Stimulated activated CD4-positive, alpha-beta T cell treated with anti-CD3 and anti-CD28 coated beads, Interleukin-4, amount 100 ng/mL, for 1 hour (primary cell): Measurements from ENCODE around the gene ADPGK.
"Not testable (repeated sequence)": the region's sequence is repeated elsewhere in the genome, so short reads cannot be mapped to it uniquely, and the experiment has no call there.

ENCODE experiments used
- DNase-seq: peaks from one replicate; pipeline ENCODE4 v3.0.0-alpha.2; 2020

The ADPGK gene

DNA sequence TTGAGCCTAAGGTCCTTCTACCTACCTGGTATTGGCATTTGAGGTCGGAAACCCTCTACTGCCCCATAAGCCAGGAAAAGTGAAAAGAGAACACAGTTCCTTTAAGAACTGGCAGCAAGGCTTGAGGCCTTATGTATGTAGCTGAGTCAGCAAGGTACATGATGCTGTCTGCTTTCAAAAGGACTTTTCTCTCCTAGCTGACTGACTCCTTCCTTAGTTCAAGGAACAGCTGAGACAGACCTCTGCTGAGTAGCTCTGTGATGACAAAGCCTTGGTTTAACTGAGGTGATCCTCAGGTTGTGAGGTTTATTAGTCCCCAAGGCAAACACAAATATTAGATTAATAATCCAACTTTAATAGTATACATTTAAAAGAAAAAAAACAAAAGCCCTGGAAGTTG, 45.8 kb downstream of the ADPGK start:
- DNase-seq = no peak

DNA sequence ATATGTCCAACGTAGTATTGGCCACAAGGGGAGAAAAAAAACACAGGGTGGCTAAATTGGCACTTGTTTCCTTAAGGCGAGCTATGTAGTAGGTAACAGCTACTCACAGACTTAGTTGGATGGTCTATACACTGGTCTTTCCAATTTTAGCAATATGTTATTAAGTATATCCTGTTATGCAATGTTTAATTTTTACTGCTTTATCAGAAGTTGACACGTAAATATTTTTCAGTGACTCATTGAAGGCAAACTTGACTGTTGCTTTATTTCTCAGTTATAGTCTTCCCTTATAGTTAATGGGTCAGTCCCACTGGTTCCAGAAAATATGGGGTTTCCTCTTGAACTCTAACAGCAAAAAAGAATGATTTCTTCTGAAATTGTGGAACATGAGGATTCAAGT, 46.5 kb downstream of the ADPGK start:
- DNase-seq = no peak

DNA sequence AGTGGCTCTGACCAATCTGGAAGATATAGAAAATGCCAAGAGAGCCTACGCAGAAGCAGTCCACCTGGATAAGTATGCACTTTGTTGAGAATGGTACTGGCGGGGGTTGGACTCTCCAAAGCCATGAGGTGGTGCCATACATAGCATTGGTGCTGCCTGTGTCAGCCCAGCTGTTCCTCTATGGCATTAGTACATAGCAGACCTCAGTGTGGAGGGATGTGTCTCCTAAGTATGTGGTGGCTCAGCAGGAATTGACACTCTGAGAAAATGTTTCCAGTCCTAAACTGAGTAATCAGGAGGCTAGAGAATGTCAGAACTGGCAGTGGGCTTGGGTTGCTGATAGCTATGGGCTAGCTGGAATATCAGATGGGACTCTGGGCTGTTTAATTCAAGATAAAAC, 48.4 kb downstream of the ADPGK start:
- DNase-seq = no peak

DNA sequence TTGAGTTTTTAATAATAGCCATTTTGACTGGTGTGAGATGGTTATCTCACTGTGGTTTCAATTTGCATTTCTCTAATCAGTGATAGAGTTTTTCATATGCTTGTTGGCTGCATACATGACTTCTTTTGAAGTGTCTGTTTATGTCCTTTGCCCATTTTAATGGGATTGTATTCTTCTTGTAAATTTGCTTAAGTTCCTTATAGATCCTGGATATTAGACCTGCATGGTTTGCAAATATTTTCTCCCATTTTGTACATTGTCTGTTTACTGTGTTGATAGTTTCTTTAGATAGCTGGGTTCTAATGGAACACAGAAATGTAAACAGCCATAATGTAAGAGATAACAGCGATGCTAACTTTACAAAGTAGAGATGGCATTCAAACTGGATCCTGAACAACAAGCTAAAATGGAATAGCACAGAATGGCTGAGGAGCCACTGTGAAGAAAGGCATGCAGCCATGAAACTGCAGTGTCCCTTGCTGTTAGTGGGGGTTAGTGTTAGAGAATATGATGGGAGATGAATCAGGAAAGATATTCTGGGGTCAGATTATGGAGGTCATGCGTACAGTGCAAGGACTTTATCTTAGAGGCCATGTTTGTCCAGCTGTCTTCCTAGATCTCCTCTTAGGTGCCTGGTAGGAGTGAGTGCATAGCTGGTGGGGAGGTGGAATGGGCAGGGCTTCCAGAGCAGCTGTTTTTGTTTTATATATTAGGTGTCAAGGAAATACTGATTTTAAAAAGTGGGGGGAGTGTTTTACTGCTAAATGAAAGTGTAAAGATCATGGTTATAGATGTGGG, 49.4 kb downstream of the ADPGK start:
- no peak for DNase-seq

DNA sequence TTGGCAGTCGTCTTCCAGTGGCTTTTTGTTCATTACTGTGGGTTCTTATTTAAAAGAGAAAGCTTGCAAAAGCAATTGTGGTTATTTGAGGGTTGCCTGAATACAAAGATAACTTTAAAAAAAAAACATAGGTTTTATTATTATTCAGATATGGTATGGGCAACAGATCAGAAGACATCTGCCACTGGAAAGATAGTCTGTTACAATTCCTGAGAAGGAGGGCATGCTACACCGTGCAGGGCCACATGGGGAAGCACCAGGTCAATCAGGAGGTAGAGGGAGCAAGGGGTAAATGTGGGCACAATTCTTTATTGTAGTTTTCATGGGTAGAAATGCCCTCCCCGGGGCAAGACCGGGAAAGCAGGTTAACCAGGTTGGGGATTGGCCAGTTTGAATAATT, 51.0 kb downstream of the ADPGK start:
- DNase-seq = no peak

DNA sequence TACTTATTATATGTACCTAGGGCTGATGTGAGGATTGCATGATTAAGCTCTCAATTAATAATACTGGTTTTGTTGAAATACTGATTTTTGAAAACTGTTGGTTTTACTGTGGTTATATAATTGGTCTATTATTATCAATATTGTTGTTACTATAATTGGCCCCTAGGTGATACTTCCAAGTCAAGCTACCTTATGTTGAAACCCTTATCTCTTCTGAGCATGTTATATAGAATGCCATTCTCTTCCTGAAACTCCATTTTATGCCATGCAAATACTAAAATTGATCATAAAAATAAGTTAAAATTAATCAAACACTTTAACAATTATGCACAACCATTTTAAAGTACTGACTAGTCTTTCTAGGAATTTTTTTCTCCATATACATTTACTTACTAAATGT, 51.5 kb downstream of the ADPGK start:
- no peak for DNase-seq

DNA sequence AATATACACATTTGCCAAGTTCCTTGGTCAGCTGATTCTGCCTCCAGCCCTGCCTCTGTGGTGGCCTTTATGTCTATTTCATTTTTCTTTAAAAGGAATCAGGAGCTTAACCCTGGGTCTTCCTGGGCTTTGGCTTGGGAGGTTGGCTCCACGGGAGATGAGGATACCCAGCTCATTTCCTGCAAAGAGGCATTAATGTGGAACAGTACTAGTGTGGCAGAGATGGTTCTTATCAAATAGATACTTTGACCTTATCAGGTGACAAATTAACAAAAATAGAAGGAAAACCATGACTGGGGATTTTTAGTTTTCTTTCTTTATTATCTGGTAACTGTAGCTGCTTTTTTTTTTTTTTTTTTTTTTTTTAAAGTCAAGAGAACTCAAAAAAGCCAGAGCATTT, 54.7 kb downstream of the ADPGK start:
- no peak for DNase-seq

DNA sequence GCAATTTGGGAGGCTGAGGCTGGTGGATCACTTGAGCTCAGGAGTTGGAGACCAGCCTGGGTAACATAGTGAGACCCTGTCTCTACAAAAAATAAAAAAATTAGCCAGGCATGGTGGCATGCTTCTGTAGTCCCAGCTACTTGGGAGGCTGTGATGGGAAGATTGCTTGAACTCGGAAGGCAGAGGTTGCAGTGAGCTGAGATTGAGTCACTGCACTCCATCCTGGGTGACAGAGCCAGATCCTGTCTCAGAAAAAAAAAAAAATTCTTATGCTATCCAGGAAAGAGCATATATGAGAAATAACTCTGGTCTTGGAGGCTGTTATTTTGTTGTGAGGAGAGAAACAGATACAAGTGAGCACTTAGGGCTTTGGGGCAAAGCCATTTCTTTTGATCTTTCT, 55.3 kb downstream of the ADPGK start:
- DNase-seq = not testable (repeated sequence)

DNA sequence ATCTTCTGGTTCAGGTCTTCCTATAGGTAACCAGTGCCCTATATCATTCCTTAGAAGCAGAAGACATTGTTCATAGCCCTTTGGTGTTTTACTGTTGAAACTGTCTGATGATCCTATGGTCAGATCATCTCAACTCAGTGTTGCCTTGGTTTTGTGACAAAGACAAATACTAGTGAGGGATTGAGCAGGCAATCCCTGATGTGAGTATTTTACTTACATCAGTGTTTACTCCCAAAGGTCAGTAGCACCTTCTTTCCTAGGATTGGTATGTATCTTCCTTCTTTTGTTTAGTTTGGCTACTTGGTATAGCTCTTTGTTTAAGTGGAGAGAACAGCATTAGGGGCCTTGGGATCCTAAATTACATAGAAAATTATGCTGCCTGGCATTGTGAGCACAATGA, 56.4 kb downstream of the ADPGK start:
- no peak for DNase-seq

DNA sequence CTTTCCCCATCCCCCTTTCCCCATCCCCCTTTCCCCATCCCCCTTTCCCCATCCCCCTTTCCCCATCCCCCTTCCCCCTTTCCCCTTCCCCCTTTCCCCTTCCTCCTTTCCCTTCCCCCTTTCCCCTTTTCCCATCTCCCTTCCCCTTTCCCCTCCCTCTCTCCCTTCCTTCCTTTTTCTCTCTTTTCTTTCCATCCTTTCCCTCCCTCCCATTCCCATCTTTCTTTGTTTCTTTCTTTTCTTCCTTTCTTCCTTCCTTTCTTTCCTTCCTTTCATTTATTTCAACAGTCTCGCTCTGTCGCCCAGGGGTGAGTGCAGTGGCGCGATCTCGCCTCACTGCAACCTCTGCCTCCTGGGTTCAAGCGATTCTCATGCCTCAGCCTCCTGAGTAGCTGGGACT, 57.7 kb downstream of the ADPGK start:
- not testable (repeated sequence) for DNase-seq

DNA sequence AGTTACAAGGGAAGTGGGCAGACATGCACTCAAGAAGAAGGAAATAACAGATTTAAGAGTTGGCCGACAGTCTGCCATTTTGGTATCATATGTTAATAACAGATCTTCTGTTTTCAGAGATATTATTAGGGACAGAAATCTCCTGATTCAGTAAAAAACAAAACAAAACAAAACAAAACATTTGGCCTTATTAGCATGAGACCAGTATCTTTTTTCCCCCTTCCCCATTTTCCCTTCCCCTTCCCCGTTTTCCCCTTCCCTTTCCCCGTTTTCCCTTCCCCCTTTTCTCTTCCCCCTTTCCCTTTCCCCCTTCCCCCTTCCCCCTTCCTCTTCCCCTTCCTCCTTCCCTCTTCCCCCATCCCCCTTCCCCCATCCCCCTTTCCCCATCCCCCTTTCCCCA, 58.1 kb downstream of the ADPGK start:
- DNase-seq = no peak

DNA sequence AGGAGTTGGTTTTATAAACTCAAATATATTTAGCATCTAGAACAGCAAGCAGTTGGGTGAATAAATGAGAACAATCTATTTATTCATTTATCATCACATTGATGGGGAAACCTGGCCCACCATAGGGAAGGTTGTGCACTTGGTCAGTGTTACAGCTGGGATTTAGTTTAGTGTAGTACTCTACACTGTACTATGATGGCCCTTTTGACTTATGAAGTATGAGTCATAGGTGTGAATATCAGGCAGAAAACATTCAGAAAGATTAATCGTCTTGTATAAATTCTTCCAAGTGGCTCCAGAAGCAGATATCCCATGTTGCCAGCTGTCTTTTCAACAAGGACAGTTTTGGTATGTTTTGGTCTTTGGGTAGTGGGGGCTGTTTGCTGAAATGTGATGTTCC, 59.5 kb downstream of the ADPGK start:
- no peak for DNase-seq

DNA sequence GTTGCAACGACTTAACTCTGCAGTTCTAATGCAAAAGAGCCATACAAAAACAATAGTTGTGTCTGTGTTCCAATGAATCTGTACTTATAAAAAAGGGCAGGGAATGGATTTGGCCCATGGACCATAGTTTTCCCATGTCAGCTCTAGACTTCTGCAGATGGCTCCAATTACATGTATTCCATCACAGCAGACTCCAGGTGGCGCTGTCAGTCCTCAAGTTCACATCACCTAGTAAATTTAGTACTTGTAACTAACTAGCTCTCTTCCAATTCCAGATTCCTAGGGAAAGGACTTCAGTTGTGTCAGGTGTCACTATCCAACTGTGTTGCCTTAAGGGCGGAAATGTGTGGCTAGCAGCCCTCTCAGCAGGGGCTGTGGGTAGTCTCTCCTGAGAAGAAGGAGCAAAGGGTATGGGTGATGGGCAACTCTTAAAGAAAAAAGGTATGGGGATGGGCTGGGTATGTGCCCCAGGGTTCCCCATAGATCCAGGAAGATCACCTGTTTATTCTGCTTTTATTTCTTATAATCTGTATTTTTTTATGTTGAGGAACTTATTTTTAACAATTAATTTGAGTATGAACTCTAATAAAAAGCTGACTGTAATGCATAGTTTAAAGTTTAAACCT, 61.4 kb downstream of the ADPGK start:
- peak; percentile 72 for DNase-seq

DNA sequence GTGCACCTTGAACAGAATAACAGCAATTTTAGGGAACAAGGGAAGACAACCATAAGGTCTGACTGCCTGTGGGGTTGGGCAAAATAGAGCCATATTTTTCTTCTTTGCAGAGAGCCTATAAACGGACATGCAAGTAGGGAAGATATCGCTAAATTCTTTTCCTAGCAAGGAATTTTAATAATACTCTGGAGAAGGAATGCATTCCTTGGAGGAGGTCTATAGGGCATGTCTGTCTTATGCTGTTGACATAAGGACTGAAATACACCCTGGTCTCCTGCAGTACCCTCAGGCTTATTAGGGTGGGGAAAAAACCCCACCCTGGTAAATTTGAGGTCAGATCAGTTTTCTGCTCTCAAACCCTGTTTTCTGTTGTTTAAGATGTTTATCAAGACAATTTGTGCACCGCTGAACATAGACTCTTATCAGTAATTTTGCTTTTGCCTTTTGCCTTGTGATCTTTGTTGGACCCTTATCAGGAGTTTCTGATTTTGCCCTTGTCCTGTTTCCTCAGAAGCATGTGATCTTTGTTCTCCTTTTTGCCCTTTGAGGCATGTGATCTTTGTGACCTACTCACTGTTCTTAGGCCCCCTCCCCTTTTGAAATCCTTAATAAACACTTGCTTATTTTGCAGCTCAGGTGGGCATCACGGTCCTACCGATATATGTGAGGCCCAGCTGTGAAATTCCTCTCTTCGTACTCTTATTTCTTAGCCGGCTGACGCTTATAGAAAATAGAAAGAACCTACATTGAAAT, 74.8 kb downstream of the ADPGK start:
- DNase-seq = not testable (repeated sequence)

DNA sequence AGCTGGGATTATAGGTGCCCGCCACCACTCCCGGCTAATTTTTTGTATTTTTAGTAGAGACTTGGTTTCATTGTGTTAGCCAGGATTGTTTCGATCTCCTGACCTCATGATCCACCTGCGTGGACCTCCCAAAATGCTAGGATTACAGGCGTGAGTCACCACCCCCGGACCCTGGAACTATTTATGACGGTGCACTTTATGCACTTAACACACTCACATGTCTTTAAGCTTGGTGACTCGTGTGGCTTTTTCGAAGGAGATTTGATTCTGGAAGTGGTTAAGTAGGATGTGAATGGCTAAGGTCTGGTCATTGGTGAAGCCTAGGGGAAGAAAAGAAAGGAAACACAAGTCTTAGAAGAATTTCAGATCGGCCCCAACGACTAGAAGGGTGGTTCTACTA, 77.3 kb downstream of the ADPGK start:
- no peak for DNase-seq
